Activated T-cell treated with anti-CD3 and anti-CD28 coated beads for 24 hours (primary cell): ENCODE data around the gene GALE.
"Not testable (repeated sequence)": the region's sequence is repeated elsewhere in the genome, so short reads cannot be mapped to it uniquely, and the experiment has no call there.

ENCODE experiments used
- DNase-seq: peaks from one replicate; pipeline ENCODE4 v3.0.0-alpha.2; 2020; ENCODE audit warnings: low read depth

Gene GALE

DNA sequence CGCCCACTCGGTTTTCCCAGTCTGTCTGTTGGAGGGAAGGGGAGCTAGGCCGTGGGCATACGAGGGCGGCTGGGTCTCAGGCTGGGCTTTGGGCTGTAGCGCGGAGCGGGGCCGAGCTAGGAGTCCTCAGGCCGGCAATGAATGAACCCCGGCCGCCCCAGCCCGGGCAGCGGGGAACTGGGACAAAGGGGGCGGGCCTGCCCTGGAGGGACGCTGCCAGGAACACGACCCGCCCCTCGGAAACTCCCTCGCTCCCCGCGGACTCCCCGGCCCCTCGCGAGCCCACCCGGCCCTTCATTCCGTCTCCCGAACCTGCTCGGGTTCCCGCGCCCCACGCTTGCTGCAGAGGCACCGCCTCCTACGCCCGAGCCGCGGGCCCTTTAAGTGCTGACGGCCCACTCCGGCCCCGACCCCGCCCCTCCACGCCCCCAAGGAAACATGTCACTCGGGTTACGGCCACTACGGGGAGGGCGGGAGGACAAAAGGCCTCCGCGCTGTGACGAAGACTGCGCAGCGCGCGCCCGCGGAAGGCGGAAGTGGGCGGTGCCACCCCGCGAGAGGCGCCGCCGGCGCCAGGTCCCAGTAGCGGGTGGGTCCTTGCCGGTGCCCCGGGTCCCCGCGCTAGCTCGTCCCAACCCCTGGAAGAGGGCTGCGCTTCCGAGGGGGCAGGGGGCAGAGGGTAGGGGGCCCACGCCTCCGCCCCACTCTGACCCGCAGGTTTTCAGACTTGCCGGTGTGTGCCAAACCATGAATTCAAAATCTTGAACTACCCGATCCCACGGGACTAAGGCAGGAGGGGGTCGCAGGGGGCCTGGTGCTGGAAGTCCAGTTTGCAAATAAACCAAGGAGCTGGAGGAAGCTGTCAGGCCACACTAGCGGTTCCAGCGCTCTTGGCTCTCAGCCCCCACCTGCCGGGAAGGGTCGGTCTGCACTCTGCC, at the start of gene GALE:
Gene GALE (minus strand): TSS at position 355 of the 938 bp plus-strand sequence. CDS start 1,747 bp downstream, outside the sequence.
- DNase-seq, result peak; percentile 98

DNA sequence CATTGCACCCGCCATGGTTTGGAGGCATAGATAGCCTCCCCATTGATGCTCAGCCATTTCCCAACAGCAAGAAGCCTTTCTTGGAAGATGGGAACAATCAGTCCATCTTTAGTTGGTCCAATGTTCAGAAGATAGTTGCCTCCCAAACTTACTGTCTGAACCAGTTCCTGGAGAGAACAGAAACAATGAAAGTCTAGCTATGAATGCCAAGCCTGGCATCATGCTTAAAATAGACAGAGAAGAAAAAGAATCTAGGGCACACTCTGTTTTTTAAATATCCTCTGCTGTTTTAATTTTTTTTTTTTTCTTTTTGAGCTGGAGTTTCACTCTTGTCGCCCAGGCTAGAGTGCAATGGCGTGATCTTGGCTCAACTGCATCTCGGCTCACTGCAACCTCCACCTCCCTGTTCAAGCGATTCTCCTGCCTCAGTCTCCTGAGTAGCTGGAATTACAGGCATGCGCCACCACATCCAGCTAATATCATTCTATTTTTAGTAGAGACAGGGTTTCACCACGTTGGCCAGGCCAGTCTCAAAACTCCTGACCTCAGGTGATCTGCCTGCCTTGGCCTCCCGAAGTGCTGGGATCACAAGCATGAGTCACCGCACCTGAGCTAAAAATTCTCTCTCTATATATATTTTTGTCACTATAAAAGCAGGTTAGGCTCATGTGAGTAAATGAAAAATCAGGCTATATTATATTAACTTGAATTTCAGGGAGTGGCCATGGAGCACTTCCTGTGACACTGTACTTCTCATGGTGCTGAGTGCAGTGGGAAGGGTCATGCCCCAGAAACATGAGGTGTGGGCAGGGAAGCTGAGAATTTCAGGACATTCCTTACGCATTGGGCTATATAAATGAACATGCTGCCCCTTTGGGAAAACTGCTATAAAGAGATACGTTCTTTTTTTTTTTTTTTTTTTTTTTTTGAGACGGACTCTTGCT, 48.4 kb upstream of the GALE start:
- DNase-seq, result no peak

DNA sequence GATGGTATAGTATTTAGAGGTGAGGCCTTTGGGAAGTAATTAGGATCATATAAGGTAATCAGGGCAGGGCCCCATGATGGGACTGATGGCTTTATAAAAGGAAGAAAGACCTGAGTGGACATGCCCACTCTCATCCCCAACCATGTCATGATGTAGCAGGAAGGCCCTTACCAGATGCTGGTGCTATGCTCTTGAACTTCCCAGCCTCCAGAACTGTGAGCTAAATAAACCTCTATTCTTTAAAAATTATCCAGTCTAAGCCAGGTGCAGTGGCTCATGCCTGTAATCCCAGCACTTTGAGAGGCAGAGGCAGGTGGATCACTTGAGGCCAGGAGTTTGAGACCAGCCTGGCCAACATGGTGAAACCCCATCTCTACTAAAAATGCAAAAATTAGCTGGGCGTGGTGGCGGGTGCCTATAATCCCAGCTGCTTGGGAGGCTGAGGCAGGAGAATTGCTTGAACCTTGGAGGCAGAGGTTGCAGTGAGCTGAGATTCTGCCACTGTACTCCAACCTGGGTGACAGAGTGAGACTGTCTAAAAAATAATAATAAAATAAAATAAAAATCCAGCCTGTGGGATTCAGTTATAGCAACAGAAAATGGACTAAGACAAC, 47.0 kb upstream of the GALE start:
- DNase-seq, result not testable (repeated sequence)

DNA sequence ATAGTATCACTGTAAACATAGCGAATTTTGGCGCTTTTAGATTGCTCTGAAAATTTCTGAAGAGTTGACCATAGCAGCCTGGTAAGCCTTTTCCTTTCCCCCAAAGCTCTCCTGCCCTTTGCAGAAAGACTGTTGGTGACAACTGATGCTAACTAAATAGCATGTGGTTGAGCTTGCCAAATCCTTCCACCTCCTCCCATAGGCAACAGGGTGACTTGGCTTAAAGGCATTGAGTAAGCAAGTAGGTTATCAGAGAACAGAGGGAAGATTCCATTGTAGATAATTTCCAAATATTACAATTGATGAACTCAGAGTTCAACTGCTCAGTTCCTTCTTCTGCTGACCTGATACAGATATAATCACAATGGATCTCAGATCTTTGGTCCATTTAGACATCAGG, 44.6 kb upstream of the GALE start:
- no peak for DNase-seq

DNA sequence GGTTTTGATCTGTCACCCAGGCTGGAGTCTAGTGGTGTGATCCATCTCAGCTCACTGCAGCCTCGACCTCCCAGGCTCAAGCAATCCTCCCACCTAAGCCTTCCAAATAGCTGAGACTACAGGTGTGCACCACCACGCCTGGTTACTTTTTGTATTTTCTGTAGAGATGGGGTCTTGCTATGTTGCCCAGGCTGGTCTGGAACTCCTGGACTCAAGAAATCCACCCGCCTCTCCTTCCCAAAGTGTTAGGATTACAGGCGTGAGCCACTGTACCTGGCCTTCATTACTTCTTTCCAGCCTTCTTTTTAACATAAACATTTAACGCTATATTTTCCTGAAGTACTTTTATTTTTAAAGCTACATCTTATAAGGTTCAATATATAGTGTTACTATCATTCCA, 43.1 kb upstream of the GALE start:
- no peak for DNase-seq

DNA sequence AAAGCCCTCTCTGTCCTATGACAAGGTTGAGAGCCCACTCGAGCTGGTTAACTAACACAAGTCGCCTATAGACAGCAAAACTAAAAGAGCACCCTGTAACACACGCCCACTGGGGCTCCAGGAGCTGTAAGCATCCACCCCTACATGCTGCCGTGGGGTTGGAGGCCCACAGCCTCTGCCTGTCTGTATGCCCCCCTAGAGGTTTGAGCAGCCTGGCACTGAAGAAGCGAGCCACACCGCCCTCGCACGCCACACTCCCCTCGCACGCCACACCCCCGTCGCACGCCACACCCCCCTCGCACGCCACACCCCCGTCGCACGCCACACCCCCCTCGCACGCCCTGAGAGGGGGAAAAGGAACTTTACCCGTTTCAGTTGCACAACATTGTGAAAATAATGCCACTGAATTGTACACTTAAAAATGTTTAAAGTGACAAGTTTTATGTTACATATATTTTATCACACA, 37.9 kb upstream of the GALE start:
- peak; percentile 64 for DNase-seq

DNA sequence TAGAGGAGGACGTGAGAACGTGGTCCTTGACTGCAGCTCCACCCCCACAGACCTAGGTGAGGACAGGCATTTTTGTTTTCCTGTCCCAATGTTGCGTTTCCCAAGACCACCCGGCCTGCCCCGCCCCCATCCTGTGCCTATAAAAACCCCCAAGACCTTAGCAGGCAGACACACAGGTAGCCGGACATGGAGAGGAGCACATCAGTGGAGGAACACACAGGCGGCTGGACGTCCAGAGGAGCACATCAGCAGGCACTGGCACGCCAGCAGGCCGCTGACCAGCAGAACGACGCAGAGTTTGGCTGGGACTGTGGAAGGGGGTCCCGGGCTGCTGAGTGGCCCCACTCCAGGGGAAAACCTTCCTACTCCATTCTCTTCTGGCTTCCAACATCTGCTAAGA, 37.4 kb upstream of the GALE start:
- DNase-seq, result no peak

DNA sequence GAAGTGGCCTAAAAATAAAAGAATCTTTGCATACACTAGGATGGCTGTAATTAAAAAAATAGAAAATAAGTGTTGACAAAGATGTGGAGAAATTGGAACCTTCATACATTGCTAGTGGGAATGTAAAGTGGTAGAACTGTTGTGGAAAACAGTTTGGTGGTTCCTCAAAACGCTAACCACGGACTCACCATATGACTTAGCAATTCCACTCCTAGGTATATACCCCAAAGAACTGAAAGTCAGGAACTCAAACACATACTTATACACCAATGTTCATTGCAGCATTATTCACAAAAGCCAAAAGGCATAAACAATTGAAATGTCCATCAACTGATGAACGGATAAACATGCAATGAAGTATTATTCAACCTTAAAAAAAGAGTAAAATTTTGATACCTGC, 35.5 kb upstream of the GALE start:
- DNase-seq, result no peak

DNA sequence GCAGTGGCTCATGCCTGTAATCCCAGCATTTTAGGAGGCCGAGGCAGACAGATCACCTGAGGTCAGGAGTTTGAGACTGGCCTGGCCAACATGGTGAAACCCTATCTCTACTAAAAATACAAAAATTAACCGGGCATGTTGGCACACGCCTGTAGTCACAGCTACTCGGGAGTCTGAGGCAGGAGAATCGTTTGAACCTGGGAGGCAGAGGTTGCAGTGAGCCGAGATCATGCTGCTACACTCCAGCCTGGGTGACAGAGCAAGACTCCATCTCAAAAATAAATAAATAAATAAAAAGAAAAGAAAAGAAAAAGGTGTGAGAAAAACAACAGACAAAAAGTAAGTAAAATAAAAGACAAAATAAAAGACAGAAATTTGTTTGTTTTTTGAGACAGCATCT, 33.6 kb upstream of the GALE start:
- DNase-seq, result not testable (repeated sequence)

DNA sequence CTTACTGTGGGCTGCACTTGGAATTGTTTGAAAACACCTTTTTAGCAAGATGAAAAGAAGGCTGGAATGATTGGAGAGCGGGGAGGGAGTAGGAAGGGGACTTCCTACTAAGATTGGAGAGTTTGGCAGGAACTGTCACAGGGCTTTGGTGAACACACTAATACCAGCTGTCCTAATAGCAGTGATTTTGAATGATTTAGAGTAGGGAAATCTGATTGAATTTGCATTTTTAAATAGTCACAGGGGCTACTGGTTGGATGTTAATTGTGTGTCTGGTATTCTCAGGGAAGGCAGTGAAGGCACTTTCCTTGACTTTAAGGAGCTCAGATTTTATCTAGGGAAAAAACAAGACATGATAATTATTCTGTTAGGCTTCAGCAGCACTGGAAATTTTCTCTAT, 27.2 kb upstream of the GALE start:
- DNase-seq, result no peak

DNA sequence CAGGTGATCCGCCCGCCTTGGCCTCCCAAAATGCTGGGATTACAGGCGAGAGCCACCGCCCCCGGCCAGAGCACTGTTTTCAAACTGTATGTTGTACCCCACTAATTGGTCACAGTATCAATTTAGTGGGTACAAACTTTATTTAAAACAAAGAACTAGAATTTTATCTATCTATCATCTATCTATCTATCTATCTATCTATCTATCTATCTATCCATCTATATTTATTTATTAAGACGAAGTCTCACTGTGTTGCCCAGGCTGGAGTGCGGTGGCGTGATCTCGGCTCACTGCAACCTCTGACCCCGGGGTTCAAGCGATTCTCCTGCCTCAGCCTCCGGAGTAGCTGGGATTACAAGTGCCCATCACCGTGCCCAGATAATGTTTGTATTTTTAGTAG, 26.0 kb upstream of the GALE start:
- not testable (repeated sequence) for DNase-seq

DNA sequence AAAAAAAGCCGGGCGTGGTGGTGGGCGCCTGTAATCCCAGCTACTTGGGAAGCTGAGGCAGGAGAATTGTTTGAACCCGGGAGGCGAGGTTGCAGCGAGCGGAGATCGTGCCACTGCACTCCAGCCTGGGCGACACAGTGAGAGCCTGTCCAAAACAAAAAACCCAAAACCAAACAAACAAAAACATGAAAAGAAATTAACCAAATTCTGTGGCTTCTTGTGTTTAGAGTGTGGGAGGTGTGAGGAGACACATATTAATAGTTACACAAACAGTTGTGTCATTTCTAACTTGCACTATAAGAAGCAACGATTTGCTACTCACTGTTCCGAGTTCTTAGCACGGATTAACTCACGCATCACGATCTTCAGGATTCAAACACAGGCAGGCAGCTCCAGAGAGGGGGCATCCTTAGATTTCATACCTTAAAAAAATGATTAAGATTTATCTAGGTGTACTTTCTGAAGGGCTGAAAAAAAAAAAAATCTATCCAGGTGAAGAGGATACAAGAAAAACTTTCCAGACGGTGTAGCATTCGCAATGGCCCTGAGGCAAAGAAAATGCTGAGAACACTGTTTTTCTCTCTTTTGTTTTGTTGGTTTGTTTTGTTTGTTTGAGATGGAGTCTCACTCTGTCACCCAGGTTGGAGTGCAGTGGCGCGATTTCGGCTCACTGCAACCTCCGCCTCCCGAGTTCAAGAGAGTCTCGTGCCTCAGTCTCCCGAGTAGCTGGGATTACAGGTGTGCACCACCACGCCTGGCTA, 25.4 kb upstream of the GALE start:
- DNase-seq, result no peak

DNA sequence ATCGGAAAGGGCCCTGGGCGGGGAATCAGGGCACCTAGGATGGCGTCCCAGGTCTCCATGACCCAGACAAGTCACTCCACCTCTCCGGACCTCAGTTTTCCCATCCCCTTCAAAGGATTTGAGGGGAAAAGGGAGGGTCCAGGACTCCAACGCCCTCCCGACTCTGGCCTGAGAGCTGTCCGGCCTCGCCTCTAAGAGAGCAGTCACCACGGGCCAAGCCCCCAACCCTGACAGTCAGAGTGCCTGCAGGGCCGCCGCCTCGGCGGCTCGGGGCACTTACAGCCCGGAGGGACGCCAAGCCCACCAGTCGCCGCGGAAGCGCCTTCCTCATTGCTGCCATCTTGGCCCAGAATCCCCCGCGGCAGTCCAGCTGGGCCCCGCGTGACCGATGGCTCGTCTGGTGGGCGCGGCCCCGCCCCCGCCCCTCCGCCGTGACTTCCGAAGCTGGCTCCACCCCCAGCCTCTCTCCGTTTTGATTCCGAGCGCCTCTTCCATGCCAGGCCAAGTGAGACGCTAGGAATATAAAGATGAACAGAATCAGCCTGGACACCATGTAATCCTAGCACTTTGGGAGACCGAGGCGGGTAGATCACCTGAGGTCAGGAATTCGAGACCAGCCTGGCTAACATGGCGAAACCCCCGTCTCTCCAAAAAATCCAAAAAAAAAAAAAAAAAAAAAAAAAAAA, 24.7 kb upstream of the GALE start, which contains the start of gene HMGCL:
Gene HMGCL (minus strand): TSS at position 354 of the 686 bp plus-strand sequence. CDS start 14 bp downstream, at position 340.
- peak; percentile 83 for DNase-seq

DNA sequence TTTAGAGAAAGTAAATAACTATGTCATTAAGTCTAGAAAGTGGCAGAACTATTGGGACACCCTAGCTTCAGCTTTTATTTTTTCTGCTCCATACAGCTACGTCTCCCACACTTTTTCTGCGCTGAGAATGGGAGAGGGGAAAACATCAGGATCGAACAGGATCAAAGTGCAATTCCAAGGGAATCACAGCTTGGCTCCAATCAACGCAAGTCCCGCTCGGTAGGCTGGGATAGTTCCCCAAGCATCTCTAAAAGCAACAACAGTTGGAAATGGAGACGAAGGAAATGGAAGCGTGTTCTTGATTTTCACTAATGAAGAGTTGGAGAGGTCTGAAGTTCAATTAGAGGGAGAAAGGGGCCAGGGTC, 24.1 kb upstream of the GALE start:
- no peak for DNase-seq

DNA sequence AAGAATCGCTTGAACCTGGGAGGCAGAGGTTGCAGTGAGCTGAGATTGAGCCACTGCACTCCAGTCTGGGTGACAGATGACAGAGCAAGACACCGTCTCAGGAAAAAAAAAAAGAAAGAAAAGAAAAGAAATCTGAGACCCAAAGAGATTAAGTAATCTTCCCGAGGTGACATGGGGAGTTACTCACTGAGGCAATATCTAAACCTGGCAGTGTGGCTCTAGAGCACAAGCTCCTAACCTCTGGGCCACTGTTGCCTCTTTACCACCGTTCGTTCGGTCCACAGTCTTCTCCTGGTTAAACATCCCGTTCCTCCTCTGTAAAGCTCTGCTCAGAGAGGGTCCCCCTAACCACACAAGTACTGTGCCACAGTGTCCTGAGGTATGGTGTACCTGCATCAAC, 23.2 kb upstream of the GALE start:
- DNase-seq, result no peak

DNA sequence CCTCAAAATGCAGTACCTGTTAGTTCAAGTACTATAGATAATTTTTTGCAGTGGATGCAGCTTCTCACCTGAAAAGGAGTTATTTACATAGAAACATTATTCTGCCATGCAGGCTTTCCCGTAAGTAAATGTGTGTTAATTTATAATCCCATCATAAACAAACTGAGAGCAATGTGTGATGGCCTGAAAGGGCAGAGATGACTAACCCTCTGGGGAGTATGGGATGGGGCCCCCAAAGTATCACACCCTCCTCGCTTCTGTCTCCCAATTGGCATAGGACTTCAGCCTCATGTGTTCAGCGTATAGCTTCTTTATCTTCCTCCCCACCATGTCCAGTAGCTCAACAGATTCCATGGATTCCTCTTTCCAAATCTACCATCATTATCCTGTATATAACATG, 17.1 kb upstream of the GALE start:
- DNase-seq, result no peak

DNA sequence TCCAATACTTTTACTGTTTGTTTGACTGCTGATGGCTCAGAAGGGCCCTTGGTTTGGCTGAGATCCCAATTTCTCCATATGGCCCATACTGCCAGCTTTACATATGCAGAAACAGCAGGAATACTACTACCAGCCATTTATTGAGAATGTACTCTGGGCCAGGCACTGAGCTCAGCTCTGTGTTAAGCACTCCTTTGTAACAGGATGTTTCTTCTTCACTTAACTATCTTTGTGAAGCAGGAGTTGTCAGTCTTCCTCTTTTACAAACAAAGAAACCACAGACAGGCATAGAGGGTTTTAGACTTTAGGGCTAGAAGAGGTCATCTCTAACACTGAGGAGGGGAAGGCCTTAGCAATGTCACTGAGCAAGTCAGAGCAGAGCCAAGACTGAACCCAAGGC, 16.4 kb upstream of the GALE start:
- DNase-seq, result no peak

DNA sequence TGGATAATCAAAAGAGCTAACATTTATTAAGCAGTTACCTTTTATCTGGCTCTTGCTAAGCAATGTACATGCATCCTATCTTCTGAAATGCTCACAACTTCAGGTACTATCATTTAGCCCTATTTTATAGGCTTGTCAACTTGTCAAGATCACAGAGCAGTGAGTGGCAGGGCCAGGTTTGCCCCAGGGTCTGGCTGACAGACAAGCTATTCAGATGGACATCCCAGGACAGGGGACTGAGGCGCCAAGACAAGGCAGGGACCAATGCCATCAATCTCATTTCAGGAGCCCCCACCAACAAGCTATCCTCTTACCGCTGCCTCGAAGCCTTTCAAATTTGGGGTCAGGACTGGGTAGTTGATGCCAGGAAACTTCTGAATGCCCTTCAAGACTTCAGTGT, 15.8 kb upstream of the GALE start:
- no peak for DNase-seq

DNA sequence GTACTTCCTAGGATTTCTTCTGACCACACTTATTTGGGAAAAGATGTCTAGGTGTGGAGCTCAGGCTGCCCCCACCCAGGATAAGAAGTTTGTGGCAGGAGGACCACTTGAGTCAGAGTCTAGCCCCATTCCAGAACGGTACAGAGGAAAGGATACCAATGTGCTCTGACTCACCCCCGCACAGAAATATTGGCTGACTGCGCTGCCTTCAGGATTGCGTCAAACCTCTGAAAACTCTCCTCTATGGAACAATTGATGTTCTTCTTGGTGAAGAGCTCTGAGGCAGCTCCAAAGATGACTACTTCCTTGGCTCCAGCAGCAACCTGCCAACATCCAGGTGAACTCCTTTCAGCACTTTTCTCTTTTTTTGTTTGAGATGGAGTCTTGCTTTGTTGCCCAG, 13.5 kb upstream of the GALE start:
- DNase-seq, result no peak

DNA sequence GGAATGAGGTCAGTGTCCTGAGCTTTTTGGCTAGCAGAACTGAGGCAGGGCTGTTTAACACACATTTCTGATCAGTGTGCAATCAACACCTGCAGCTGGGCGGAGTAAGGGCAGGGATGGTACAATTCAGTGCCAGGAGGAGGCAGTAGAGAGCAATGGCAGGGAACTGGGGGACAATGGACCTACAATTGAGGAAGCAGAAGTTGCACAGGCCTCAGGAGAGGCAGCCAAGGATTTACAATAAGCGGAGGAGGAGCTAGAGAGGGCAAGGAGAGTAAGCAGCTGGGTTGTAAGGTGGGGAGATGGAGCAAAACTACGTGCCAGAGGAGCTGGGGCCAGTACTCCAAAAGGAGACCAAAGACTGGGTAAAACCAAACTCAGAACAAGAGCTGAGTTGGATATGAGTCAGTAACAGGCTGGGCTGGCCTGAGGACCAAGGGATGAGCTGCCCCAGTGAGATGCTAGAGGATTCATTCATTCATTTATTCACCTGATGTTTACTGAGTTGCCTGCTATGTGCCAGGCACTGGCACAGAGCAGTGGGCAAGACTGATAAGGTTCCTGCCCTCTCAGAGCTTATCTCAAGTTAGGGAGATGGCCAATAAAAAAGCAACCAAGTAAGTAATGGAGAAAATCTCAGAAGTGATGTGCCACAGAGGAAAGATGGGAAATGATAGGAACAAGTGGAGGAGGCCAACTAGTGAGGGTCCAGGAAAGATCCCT, 10.4 kb upstream of the GALE start:
- DNase-seq, result peak; percentile 42
